Measurements from ENCODE around the gene PLEKHM3. TPM values are rescaled to one million over a fixed set of nuclear protein-coding genes. Genes with fewer than 3 reads are reported as not detected.
"Not testable (repeated sequence)": the region's sequence is repeated elsewhere in the genome, so short reads cannot be mapped to it uniquely, and the experiment has no call there.

The PLEKHM3 gene
- total RNA-seq, 1 experiment from 2014 or later, result 3.4 TPM

DNA sequence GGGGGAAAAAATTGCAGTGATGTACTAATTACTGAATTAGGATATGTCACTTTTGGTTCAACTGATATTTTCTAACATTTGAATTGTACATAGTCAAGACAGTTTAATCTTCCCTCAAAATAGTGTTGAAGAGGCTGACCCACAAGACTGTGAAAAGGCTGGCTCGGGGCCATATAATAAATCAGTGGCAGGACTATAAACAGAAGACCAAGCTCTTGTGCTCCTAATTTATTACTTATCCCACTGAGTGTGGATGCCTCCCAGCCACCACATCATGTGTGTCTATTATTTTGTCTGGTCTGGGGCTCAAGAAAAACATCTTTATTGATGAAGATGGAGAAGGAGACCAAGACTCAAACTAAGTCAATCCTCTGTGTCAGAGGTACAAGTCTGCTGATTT, 64.4 kb downstream of the PLEKHM3 start:
- in situ Hi-C loops (cut with HindIII; ENCODE audit: low pct_unique_long_range_greater_than_20kb, low sequenced_read_pairs), result no loop called here
- DNase-seq (ENCODE audit: low read depth), result no peak

DNA sequence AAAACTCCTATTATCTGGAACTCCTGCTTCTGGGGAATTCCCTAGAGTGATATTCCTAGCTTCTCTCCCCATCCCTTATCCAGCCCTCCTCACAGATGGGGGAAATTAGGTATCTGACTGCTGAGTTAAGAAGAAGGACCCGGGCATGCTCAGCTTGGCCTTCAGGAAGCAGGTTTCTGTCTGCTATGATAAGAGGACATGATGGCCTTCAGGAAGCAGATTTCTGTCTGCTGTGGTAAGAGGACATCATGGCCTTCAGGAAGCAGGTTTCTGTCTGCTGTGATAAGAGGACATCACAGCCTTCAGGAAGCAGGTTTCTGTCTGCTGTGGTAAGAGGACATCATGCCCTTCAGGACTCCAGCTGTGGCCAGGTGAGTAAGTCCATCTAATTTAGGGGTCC, 65.2 kb downstream of the PLEKHM3 start:
- in situ Hi-C loops (cut with HindIII; ENCODE audit: low pct_unique_long_range_greater_than_20kb, low sequenced_read_pairs), result no loop called here
- no peak for DNase-seq (ENCODE audit: low read depth)

DNA sequence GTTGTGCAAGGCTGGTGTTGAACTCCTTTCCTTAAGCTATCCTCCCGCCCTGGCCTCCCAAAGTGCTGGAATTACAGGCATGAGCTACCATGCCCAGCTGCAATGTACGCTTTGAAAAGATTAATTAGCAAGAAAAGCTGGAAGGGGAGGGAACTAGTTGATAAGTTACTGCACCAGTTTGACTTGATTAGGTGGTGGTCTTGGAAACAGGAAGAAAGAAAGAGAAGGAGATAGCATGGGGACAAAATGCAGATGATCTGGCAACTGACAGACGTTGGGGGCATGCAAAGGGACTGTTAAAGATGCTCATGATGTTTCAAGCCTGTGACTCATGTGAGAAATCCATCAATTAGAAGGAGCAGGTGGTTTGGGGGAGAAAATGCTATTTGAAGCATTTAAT, 68.6 kb downstream of the PLEKHM3 start:
- no peak for DNase-seq (ENCODE audit: low read depth)
- in situ Hi-C loops (cut with HindIII; ENCODE audit: low pct_unique_long_range_greater_than_20kb, low sequenced_read_pairs), result no loop called here

DNA sequence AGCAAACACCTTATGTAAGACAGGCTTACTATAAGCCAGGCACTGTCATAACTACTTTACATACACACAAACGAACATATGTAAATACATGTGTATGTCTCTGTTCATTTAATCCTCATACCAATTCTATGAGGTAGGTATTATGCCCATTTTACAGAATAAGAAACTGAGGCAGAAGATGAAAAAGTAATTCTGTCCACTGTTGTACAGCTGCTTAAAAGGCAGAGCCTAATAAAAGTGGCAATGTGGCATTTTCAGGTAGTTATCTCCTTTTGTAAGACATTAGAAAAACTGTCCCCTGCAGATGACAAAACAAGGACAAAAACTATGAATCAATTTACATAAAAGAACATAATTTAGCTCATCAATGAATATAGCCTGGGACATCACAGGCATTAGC, 69.9 kb downstream of the PLEKHM3 start:
- DNase-seq (ENCODE audit: low read depth), result no peak
- in situ Hi-C loops (cut with HindIII; ENCODE audit: low pct_unique_long_range_greater_than_20kb, low sequenced_read_pairs), result no loop called here

- in situ Hi-C loops (cut with HindIII; ENCODE audit: low pct_unique_long_range_greater_than_20kb, low sequenced_read_pairs), result no loop called here
- DNase-seq (ENCODE audit: low read depth), result no peak
These were observed 72.0 kb downstream of the PLEKHM3 start for GRCh38 chr2:207953354-207953753.

- DNase-seq (ENCODE audit: low read depth), result no peak
- in situ Hi-C loops (cut with HindIII; ENCODE audit: low pct_unique_long_range_greater_than_20kb, low sequenced_read_pairs), result no loop called here
These were observed 72.6 kb downstream of the PLEKHM3 start for GRCh38 chr2:207952564-207953345.

DNA sequence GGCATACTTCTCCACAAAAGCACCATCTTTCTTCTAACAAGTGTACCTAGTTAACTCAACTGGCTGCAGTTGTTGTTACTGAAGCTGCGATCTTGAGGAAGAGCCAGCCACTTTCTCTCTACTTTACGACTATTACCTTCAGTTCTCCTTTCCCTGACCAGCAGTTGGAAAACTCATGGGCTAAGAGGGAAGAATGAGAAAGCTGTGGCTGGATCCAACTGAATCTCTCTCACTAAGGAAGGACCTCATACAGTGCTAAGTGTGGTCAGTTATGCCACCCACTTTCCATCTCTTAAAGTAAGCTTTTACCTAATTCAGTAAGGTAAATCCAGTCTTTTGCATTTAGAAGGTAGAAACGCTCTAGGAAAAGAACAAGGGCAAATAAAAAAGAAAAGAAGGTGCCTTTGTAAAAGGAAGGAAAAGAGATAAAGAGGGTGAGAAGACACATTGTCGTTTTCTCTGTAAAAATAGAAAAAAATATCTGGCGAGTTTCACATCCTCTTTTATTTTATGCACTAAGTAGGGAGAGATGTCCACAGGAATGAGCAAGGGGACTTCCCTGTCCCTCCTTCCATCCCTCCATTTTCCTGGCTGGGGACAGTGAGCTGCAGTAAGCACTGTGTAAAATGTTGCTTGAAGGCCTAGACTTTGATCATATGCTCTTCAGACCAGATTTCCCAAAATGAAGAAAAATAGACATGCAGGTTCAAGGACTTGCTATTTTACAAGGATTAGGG, 73.4 kb downstream of the PLEKHM3 start:
- in situ Hi-C loops (cut with HindIII; ENCODE audit: low pct_unique_long_range_greater_than_20kb, low sequenced_read_pairs), result no loop called here

GRCh38 chr2:207950761-207951114, 74.6 kb downstream of the PLEKHM3 start:
- in situ Hi-C loops (cut with HindIII; ENCODE audit: low pct_unique_long_range_greater_than_20kb, low sequenced_read_pairs), result no loop called here
- DNase-seq (ENCODE audit: low read depth), result no peak

More for the DNA sequence above, 73.4 kb downstream of the PLEKHM3 start:
- DNase-seq (ENCODE audit: low read depth), result no peak

DNA sequence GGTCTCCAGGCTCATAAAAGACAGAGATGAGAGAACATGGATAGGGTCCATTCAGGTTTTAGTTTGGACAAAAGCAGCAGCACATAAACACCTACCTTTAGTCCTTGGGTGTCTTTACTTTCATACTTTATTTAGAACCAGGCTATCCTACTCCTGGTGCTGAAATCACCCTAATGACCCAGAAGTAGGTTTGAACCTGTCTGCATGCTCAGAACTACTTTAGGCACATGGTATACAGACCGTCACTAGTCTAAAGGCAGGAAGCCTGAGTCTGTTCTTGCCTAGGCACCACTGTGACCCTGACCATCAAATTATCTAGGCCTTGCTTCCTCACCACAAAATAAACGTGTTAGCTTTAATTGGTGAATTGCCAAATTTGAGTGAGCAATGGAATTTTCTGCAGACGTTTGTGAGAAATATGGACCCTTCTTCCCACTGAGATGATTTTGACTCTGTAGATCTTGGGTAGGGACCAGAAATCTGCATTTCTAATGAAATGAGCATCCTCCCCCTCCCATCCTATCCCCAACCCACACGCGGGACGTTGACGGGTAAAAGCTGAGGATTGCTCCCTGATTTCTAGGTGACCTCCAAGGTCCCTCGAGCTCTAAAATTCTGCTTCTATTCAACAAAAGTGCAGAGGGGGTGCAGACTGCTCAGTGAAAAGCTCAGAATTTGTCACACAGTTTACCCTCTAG, 75.1 kb downstream of the PLEKHM3 start:
- no peak for DNase-seq (ENCODE audit: low read depth)
- in situ Hi-C loops (cut with HindIII; ENCODE audit: low pct_unique_long_range_greater_than_20kb, low sequenced_read_pairs), result no loop called here

DNA sequence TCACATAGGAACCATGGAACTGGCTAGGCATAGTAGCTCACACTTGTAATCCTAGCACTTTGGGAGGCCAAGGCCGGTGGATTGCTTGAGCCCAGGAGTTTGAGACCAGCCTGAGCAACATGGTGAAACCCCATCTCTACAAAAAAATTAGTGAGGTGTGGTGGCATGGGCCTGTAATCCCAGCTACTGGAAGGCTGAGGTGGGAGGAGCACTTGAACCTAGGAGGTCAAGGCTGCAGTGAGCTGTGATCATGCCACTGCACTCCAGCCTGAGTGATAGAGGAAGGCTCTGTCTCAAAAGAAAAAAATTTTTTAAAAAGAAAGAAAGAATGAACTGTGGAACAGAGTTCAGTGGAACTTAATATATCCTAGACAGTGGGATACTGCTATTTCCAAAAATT, 76.1 kb downstream of the PLEKHM3 start:
- DNase-seq (ENCODE audit: low read depth); in situ Hi-C loops (cut with HindIII; ENCODE audit: low pct_unique_long_range_greater_than_20kb, low sequenced_read_pairs): not testable (repeated sequence)

DNA sequence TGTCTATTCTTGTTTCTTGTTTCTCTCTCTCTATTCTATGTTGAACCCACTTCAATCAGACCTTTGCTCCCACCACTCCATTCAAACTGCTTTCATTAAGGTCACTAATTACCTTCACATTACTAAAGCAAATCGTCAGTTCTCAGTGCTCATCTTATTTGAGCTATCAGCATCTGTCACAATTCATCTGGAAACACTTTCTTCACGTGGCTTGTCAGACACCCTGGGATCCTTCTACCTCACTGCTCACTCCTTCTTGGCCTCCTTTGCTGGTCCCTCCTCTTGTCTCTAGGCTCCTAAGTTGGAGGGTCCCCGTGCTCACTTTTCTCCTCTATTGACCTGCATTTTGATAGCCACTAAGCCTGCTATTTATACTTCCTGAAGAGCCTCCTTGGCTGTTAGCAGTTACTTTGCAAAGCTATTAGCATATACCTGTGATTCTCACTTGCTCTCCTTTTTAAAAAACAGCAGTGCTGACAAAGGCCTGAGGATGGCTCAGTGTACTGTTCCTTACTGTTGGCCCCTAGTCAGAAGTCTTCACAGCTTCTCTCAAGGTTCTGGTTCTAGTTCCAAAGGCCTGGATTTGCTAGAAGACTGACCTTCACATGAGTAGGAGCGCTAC, 80.2 kb downstream of the PLEKHM3 start:
- in situ Hi-C loops (cut with HindIII; ENCODE audit: low pct_unique_long_range_greater_than_20kb, low sequenced_read_pairs), result no loop called here
- DNase-seq (ENCODE audit: low read depth), result no peak

GRCh38 chr2:207944334-207944733, 81.0 kb downstream of the PLEKHM3 start:
- in situ Hi-C loops (cut with HindIII; ENCODE audit: low pct_unique_long_range_greater_than_20kb, low sequenced_read_pairs), result no loop called here
- no peak for DNase-seq (ENCODE audit: low read depth)

GRCh38 chr2:207939342-207940108, 85.8 kb downstream of the PLEKHM3 start:
- in situ Hi-C loops (cut with HindIII; ENCODE audit: low pct_unique_long_range_greater_than_20kb, low sequenced_read_pairs), result no loop called here
- DNase-seq (ENCODE audit: low read depth), result no peak

DNA sequence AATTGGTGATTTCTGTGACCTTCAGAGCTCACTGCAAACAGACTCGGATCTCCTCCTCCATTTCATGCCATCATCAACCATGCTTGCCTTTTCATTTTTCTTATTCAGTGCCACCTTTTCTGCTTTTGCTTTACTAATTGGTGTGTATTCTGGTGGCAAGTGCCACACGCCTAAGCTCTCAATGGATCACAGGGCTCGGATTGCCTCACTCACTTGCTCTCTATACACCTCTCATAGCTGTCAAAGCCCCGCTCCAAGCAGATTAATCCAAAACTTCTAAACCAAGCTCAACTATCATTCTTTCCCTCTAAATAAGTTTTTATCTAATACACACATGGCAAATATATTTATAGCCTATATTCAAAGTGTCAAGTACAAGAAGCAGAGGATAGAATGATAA, 86.4 kb downstream of the PLEKHM3 start:
- no peak for DNase-seq (ENCODE audit: low read depth)
- in situ Hi-C loops (cut with HindIII; ENCODE audit: low pct_unique_long_range_greater_than_20kb, low sequenced_read_pairs), result no loop called here

GRCh38 chr2:207938415-207938814, 86.9 kb downstream of the PLEKHM3 start:
- no peak for DNase-seq (ENCODE audit: low read depth)
- in situ Hi-C loops (cut with HindIII; ENCODE audit: low pct_unique_long_range_greater_than_20kb, low sequenced_read_pairs), result no loop called here

GRCh38 chr2:207937823-207938222, 87.5 kb downstream of the PLEKHM3 start:
- DNase-seq (ENCODE audit: low read depth), result no peak
- in situ Hi-C loops (cut with HindIII; ENCODE audit: low pct_unique_long_range_greater_than_20kb, low sequenced_read_pairs), result no loop called here

GRCh38 chr2:207937253-207937652, 88.1 kb downstream of the PLEKHM3 start:
- DNase-seq (ENCODE audit: low read depth), result no peak

DNA sequence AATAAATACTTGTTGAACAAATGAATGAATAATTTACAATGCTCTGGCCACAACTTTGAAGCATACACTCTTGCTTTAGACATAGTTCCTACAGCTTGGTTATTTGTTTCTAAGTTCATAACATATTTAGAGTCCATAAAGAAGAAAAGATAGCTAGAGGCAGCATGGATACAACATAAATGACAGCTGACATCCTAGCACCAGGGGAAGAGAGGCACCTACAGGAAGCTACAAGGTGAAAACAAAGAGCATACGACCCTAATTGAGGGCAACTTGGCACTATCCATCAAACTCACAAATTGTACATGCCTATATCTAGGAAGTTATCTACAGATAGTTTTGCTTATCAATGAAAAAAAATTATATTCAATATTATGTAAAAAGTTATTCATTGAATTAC, 88.9 kb downstream of the PLEKHM3 start:
- DNase-seq (ENCODE audit: low read depth), result no peak
- in situ Hi-C loops (cut with HindIII; ENCODE audit: low pct_unique_long_range_greater_than_20kb, low sequenced_read_pairs), result no loop called here

More at GRCh38 chr2:207937253-207937652, 88.1 kb downstream of the PLEKHM3 start:
- in situ Hi-C loops (cut with HindIII; ENCODE audit: low pct_unique_long_range_greater_than_20kb, low sequenced_read_pairs), result no loop called here

Measured in Caki2 (cell line).